Measurements from ENCODE around the gene MX2.

The MX2 gene

DNA sequence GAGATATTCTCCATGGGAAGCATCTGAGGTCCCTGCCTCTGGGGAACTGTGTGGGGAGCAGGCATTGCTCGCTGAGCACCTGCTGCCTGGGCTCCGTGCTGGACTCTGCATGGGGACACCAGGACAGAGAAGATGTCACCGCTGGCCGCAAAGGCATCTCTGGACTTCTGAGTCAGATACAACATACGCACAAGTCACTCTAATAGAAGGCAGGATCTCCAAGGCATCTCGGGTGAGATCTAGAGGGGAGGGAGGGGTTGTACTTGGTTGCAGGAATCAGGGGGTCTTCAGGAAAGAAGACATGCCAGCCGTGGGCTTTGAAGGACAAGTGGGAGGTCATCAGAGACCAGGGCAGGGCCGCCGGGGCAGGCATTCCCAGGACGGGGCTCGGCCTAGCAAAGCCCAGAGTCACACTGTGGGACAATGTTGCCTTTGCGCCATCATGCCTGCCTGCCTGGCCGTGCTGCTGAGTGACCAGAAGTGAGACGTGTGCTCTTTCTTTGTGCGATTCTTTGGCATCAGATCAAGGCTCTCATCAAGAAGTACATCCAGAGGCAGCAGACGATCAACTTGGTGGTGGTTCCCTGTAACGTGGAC, 28.3 kb downstream of the MX2 start:
- H3K27ac ChIP-seq (ENCODE audit: low read depth, low read length) = no peak overlapping the region
- no peak overlapping the region for H2AFZ ChIP-seq (ENCODE audit: low read length, unreplicated experiment)
- H3K36me3 ChIP-seq (ENCODE audit: insufficient read depth, low read length) = peaks cover 26% of the 10 kb centered on the region
- no peak overlapping the region for H3K4me3 ChIP-seq (ENCODE audit: low read depth, low read length)
- H3K27me3 ChIP-seq (ENCODE audit: insufficient read depth, low read length) = no peaks in the 10 kb centered on the region
- H3K79me2 ChIP-seq (ENCODE audit: control insufficient read depth, insufficient read depth, low read length, unreplicated experiment) = no peaks in the 10 kb centered on the region
- H3K4me1 ChIP-seq (ENCODE audit: control insufficient read depth, insufficient read depth, low read length, unreplicated experiment) = no peaks in the 10 kb centered on the region

DNA sequence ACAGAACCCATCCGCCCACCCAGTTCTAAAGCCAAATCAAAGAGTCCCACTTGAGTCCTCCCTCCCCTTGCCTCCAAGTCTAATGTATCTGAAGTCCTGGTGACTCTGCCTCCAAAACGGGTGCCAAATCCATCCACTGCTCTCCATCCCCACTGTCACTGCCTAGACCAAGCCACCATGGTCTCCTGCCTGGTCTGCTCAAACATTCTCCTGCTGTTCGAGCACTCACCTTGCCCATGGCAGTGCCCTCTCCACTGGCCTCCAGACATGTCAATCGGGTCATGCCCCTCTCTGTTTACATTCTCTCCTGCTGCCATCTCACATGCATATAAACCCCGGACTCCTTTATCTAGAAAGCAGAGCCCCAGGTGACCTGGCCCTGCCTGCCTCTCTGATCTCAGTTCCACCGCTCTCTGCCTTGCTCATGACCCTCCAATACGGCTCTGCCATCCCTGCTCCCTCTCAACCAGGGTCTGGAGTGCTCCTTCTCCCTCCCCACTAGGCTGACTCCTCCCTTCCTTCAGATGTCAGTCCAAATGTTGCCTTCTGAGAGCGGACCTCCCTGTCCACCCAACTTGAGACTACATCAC, 32.1 kb downstream of the MX2 start:
- H3K79me2 ChIP-seq (ENCODE audit: control insufficient read depth, insufficient read depth, low read length, unreplicated experiment) = no peaks in the 10 kb centered on the region
- H3K27ac ChIP-seq (ENCODE audit: low read depth, low read length) = no peak overlapping the region
- peaks cover 35% of the 10 kb centered on the region for H3K36me3 ChIP-seq (ENCODE audit: insufficient read depth, low read length)
- no peak overlapping the region for H2AFZ ChIP-seq (ENCODE audit: low read length, unreplicated experiment)
- no peak overlapping the region for H3K4me3 ChIP-seq (ENCODE audit: low read depth, low read length)
- no peaks in the 10 kb centered on the region for H3K4me1 ChIP-seq (ENCODE audit: control insufficient read depth, insufficient read depth, low read length, unreplicated experiment)
- H3K27me3 ChIP-seq (ENCODE audit: insufficient read depth, low read length) = no peaks in the 10 kb centered on the region

DNA sequence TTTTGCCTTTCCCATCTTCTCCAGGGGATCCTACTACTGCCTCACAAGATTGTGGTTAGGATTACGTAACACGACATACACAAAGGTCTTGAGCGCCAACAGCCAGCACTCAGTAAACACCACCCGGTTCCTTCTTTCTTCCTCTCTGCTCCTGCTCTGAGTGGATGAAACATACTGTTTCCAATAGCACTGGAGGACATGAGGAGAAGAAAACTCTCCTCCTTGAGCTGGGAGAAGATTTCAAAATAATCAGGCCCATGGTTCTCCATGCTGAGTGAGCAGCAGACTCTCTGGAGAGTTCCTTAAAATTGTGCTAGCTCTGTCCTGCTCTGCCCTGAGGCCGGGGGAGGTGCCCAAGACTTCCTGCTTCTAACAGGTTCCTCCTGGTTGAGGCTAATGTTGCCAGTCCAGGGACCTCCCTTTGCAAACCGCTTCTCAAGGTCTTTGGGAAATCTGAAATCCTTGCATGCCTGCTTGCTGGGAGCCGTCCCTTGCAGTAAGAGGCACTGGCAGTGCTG, 34.8 kb downstream of the MX2 start:
- Histone ChIP-seq H3K4me3 (ENCODE audit: low read depth, low read length) (no peak overlapping the region), H3K4me1 (ENCODE audit: control insufficient read depth, insufficient read depth, low read length, unreplicated experiment) (no peaks in the 10 kb centered on the region), H3K27ac (ENCODE audit: low read depth, low read length) (no peak overlapping the region), H2AFZ (ENCODE audit: low read length, unreplicated experiment) (no peak overlapping the region), H3K27me3 (ENCODE audit: insufficient read depth, low read length) (no peaks in the 10 kb centered on the region), H3K79me2 (ENCODE audit: control insufficient read depth, insufficient read depth, low read length, unreplicated experiment) (no peaks in the 10 kb centered on the region), H3K36me3 (ENCODE audit: insufficient read depth, low read length) (peaks cover 41% of the 10 kb centered on the region)

DNA sequence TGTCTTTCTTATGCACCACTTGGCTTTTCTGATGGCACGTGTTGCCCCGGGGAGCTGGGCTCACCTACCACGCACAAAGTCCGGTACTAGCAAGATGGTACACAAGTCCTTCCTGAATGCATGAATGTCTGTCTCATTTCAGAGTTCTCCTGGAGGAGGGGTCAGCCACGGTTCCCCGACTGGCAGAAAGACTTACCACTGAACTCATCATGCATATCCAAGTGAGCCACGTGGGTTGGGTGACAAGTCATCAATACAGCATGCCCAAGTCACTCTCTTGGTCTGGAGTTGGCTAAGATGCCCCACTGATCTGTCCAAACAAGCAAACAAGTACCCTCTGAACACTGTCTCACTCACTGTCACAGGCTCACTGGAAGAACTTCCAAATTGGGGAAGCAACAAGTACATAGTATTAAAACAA, 35.7 kb downstream of the MX2 start:
- peaks cover 49% of the 10 kb centered on the region for H3K36me3 ChIP-seq (ENCODE audit: insufficient read depth, low read length)
- H3K79me2 ChIP-seq (ENCODE audit: control insufficient read depth, insufficient read depth, low read length, unreplicated experiment) = no peaks in the 10 kb centered on the region
- no peaks in the 10 kb centered on the region for H3K27me3 ChIP-seq (ENCODE audit: insufficient read depth, low read length)
- no peaks in the 10 kb centered on the region for H3K4me1 ChIP-seq (ENCODE audit: control insufficient read depth, insufficient read depth, low read length, unreplicated experiment)
- H3K4me3 ChIP-seq (ENCODE audit: low read depth, low read length) = no peak overlapping the region
- no peak overlapping the region for H2AFZ ChIP-seq (ENCODE audit: low read length, unreplicated experiment)
- no peak overlapping the region for H3K27ac ChIP-seq (ENCODE audit: low read depth, low read length)

DNA sequence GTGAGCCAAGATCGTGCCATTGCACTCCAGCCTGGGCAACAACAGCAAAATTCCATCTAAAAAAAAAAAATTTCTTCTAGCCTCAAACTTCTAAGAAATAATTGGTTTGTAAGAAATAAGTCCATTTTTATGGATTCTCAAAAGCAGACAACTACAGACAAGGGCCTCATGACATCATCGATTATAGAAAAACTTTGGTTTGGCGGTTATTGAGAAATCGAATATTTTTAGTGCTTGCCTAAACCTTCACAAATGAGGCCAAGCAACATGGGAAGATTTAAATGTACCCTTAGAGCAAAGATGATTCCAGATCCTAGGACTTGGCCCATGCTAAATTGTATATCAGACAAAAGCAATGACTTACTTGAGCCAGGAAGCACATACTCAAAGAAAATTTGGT, 36.4 kb downstream of the MX2 start:
- Histone ChIP-seq H3K79me2 (ENCODE audit: control insufficient read depth, insufficient read depth, low read length, unreplicated experiment) (no peaks in the 10 kb centered on the region), H3K36me3 (ENCODE audit: insufficient read depth, low read length) (peaks cover 53% of the 10 kb centered on the region)

DNA sequence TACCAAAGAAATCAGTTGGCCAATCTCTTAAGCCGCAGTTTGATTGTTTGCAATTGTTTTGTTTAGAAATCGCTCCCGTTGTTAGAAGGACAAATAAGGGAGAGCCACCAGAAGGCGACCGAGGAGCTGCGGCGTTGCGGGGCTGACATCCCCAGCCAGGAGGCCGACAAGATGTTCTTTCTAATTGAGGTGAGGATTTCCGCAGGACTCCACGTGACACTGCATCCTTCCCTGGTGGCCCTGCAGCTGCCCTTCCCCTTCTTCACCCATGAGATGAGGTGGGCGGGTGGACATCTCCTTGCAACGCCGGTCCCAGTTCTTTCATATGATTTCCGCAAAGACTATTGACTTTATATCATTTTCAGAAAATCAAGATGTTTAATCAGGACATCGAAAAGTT, 37.0 kb downstream of the MX2 start:
- Histone ChIP-seq H3K4me1 (ENCODE audit: control insufficient read depth, insufficient read depth, low read length, unreplicated experiment) (no peaks in the 10 kb centered on the region), H3K36me3 (ENCODE audit: insufficient read depth, low read length) (peaks cover 59% of the 10 kb centered on the region), H3K27me3 (ENCODE audit: insufficient read depth, low read length) (no peaks in the 10 kb centered on the region), H3K4me3 (ENCODE audit: low read depth, low read length) (no peak overlapping the region), H3K79me2 (ENCODE audit: control insufficient read depth, insufficient read depth, low read length, unreplicated experiment) (no peaks in the 10 kb centered on the region), H2AFZ (ENCODE audit: low read length, unreplicated experiment) (no peak overlapping the region), H3K27ac (ENCODE audit: low read depth, low read length) (no peak overlapping the region; the same call in 1 of the 2 replicates)

More for the DNA sequence above, 36.4 kb downstream of the MX2 start:
- Histone ChIP-seq H2AFZ (ENCODE audit: low read length, unreplicated experiment) (no peak overlapping the region), H3K27ac (ENCODE audit: low read depth, low read length) (no peak overlapping the region), H3K4me1 (ENCODE audit: control insufficient read depth, insufficient read depth, low read length, unreplicated experiment) (no peaks in the 10 kb centered on the region), H3K4me3 (ENCODE audit: low read depth, low read length) (no peak overlapping the region), H3K27me3 (ENCODE audit: insufficient read depth, low read length) (no peaks in the 10 kb centered on the region)

DNA sequence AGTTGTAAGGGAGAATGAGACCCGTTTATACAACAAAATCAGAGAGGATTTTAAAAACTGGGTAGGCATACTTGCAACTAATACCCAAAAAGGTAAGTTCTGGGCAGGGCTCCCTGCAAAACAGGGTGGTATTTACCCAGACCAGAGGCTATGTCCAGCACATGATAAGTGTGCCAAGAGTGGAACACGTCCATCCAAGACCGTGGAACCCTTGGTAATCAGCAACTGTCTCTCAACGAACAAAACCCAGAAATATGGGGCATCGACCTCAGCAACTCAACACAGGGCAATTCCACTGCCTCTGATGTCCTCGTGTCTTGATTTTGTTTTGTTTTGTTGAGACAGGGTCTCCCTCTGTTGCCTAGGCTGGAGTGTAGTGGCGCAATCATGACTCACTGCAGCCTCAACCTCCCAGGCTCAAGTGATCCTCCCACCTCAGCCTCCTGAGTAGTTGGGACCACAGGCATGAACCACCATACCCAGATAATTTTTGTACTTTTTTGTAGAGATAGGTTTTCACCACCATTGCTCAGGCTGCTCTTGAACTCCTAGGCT, 37.5 kb downstream of the MX2 start:
- Histone ChIP-seq H3K27ac (ENCODE audit: low read depth, low read length) (no peak overlapping the region; the same call in 1 of the 2 replicates), H2AFZ (ENCODE audit: low read length, unreplicated experiment) (no peak overlapping the region), H3K79me2 (ENCODE audit: control insufficient read depth, insufficient read depth, low read length, unreplicated experiment) (no peaks in the 10 kb centered on the region), H3K4me3 (ENCODE audit: low read depth, low read length) (no peak overlapping the region), H3K27me3 (ENCODE audit: insufficient read depth, low read length) (no peaks in the 10 kb centered on the region), H3K36me3 (ENCODE audit: insufficient read depth, low read length) (peaks cover 62% of the 10 kb centered on the region), H3K4me1 (ENCODE audit: control insufficient read depth, insufficient read depth, low read length, unreplicated experiment) (no peaks in the 10 kb centered on the region)

DNA sequence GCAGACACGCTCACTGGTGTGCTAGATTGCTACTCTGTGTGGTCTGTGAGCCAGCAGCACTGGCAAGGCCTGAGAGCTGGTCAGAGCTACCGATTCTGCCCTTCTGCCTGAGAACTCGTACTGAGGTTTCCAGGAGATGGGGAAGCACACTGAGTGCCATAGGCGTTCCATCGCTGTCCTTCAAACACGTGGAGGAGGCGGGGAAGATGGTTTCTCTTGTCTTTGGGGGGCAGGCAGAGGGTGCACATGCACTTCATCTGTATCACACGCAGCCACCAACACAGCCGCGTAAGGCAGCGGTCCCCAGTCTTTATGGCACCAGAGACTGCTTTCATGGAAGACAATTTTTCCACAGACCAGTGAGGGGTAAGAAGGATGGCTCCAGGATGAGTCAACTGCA, 40.4 kb downstream of the MX2 start:
- Histone ChIP-seq H3K27ac (ENCODE audit: low read depth, low read length) (no peak overlapping the region), H3K4me1 (ENCODE audit: control insufficient read depth, insufficient read depth, low read length, unreplicated experiment) (no peaks in the 10 kb centered on the region), H3K27me3 (ENCODE audit: insufficient read depth, low read length) (no peaks in the 10 kb centered on the region), H3K79me2 (ENCODE audit: control insufficient read depth, insufficient read depth, low read length, unreplicated experiment) (no peaks in the 10 kb centered on the region), H3K36me3 (ENCODE audit: insufficient read depth, low read length) (peaks cover 74% of the 10 kb centered on the region), H2AFZ (ENCODE audit: low read length, unreplicated experiment) (no peak overlapping the region), H3K4me3 (ENCODE audit: low read depth, low read length) (no peak overlapping the region)

DNA sequence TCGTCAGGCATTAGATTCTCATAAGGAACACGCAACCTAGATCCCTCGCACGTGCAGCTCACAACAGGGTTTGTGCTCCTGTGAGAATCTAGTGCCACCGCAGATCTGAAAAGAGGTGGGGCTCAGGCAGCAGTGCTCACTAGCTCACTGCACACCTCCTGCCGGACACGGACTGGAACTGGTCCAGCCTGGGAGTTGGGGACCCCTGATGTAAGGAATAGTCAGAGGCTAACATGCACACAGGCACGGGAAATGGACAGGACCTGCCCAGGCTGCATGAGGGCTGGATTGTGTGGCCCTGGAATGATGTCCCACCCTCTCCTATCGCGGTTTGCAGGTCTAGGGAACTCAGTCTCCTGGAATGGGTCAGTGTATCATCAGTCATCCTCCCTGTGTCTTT, 41.0 kb downstream of the MX2 start:
- no peak overlapping the region for H3K27ac ChIP-seq (ENCODE audit: low read depth, low read length)

DNA sequence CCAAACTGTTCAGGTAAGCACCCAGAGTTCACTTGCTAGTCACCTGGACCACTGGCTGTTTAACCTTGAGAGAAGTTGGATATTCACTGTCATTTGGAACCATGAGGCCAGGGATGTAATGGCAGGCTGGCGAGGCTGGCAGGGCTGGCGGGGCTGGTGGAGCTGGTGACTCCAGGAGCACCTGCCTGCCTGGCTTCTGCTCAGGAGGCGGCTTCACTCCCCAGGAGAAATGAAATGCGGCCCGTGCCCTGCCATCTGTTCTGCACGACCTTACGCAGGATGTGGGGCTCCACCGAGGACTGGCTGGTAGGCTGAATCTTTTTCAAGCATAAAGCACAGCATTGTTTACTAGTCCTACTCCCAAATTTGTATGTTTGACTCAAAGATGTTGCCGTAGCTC, 41.5 kb downstream of the MX2 start:
- no peaks in the 10 kb centered on the region for H3K4me1 ChIP-seq (ENCODE audit: control insufficient read depth, insufficient read depth, low read length, unreplicated experiment)
- no peak overlapping the region for H3K27ac ChIP-seq (ENCODE audit: low read depth, low read length)
- H3K79me2 ChIP-seq (ENCODE audit: control insufficient read depth, insufficient read depth, low read length, unreplicated experiment) = no peaks in the 10 kb centered on the region
- H3K36me3 ChIP-seq (ENCODE audit: insufficient read depth, low read length) = peaks cover 76% of the 10 kb centered on the region
- no peak overlapping the region for H3K4me3 ChIP-seq (ENCODE audit: low read depth, low read length)
- no peaks in the 10 kb centered on the region for H3K27me3 ChIP-seq (ENCODE audit: insufficient read depth, low read length)
- no peak overlapping the region for H2AFZ ChIP-seq (ENCODE audit: low read length, unreplicated experiment)

More for the DNA sequence above, 41.0 kb downstream of the MX2 start:
- Histone ChIP-seq H3K79me2 (ENCODE audit: control insufficient read depth, insufficient read depth, low read length, unreplicated experiment) (no peaks in the 10 kb centered on the region), H3K27me3 (ENCODE audit: insufficient read depth, low read length) (no peaks in the 10 kb centered on the region), H3K36me3 (ENCODE audit: insufficient read depth, low read length) (peaks cover 74% of the 10 kb centered on the region), H2AFZ (ENCODE audit: low read length, unreplicated experiment) (no peak overlapping the region), H3K4me3 (ENCODE audit: low read depth, low read length) (no peak overlapping the region), H3K4me1 (ENCODE audit: control insufficient read depth, insufficient read depth, low read length, unreplicated experiment) (no peaks in the 10 kb centered on the region)

DNA sequence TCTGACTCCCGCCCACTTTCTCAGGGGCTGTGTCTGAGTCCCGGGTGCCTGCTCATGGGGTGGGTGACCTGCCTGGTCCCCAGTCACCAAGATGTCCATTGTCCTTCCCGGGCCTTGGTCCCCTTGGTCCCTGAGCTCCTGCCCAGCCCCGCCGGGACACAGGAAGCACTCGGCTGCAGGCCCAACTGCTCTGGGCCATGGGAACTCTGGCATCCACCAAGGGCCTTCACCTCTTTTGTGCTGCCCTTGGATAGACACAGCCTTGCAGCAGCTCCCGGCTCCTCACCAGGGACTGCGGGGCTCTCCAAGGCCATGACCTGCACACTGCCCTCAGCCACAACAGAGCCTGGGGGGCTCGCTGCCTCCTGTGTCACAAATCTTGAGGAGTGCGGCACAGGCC, 42.1 kb downstream of the MX2 start:
- Histone ChIP-seq H3K4me1 (ENCODE audit: control insufficient read depth, insufficient read depth, low read length, unreplicated experiment) (no peaks in the 10 kb centered on the region), H3K27me3 (ENCODE audit: insufficient read depth, low read length) (no peaks in the 10 kb centered on the region), H3K79me2 (ENCODE audit: control insufficient read depth, insufficient read depth, low read length, unreplicated experiment) (no peaks in the 10 kb centered on the region), H3K4me3 (ENCODE audit: low read depth, low read length) (no peak overlapping the region), H2AFZ (ENCODE audit: low read length, unreplicated experiment) (no peak overlapping the region), H3K36me3 (ENCODE audit: insufficient read depth, low read length) (peaks cover 76% of the 10 kb centered on the region), H3K27ac (ENCODE audit: low read depth, low read length) (no peak overlapping the region)

All from ACC112 (cell line).